ENCODE data around the gene JADE2.

DNA sequence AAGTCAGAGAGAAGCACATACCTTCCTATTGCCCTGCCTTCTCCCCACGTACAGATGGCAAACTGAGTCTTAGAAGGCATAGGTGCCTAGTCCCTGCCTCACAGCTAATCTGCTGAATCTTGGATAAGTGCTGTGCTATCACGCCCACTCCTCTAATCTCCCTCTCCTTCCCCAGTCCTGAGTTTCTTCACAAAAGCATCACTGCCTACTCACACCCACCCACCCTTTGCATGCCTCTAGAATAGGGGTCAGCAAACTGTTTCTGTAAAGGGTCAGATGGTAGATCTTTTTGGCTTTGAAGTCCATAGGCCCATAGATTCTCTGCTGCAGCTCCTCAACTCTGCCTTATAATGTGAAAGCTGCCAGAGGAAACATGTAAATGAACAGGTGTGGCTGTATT lies 23.2 kb upstream of the JADE2 start:
- TF ChIP-seq, protein P1, sequence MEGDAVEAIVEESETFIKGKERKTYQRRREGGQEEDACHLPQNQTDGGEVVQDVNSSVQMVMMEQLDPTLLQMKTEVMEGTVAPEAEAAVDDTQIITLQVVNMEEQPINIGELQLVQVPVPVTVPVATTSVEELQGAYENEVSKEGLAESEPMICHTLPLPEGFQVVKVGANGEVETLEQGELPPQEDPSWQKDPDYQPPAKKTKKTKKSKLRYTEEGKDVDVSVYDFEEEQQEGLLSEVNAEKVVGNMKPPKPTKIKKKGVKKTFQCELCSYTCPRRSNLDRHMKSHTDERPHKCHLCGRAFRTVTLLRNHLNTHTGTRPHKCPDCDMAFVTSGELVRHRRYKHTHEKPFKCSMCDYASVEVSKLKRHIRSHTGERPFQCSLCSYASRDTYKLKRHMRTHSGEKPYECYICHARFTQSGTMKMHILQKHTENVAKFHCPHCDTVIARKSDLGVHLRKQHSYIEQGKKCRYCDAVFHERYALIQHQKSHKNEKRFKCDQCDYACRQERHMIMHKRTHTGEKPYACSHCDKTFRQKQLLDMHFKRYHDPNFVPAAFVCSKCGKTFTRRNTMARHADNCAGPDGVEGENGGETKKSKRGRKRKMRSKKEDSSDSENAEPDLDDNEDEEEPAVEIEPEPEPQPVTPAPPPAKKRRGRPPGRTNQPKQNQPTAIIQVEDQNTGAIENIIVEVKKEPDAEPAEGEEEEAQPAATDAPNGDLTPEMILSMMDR (conservative IDR thresholded peaks at IDR 0.05) = no peak
- TF ChIP-seq ZFX (IDR thresholded peaks at IDR 0.05) = no peak

Measured in C4-2B (cell line).